ENCODE data around the gene LBH.

Gene LBH

DNA sequence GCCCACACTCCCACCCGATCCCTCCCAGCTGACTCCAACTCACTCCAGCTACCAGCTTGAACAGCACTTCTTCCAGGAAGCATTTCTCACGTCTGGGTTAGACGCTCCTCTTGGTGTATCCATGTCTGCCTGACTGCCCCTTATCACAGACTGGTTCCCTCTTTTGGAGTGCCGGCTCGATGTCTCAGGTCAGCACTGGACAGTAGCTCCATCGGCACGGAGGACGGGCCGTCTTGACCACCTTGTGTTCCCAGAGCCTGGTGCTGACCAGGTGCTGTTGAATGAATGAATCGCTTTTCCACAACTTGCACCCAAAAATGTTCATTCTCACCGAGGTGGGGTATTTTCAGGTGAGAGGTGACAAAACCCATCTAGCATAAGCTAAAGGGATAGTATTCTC lies 71.8 kb downstream of the LBH start:
- H3K27ac ChIP-seq (ENCODE audit: low read length), result no peak overlapping the region
- no peaks in the 10 kb centered on the region for H4K20me1 ChIP-seq (ENCODE audit: insufficient read depth, low read length)
- H3K4me2 ChIP-seq (ENCODE audit: insufficient read depth, low read length), result no peak overlapping the region
- no peaks in the 10 kb centered on the region for H3K79me2 ChIP-seq (ENCODE audit: insufficient read depth, low read length)
- no peaks in the 10 kb centered on the region for H3K27me3 ChIP-seq (ENCODE audit: insufficient read depth, low read length, poor library complexity)
- no peak for TF ChIP-seq EZH2 (IDR thresholded peaks at IDR 0.05; ENCODE audit: borderline replicate concordance, low read depth, low read length, severe bottlenecking)
- TF ChIP-seq CTCF (IDR thresholded peaks at IDR 0.05; ENCODE audit: borderline replicate concordance, extremely low read depth, low read length, poor library complexity, severe bottlenecking), result no peak
- no peaks in the 10 kb centered on the region for H3K4me1 ChIP-seq (ENCODE audit: insufficient read depth, low read length)
- H3K9ac ChIP-seq (ENCODE audit: low read depth, low read length), result no peak overlapping the region
- no peak overlapping the region for H3K4me3 ChIP-seq (ENCODE audit: low read depth in 1 of 2, low read length in 2 of 2)
- H3K36me3 ChIP-seq (ENCODE audit: insufficient read depth, low read length), result no peaks in the 10 kb centered on the region
- ATAC-seq (ENCODE audit: insufficient read depth, low read depth), result no peak
- no peak overlapping the region for H2AFZ ChIP-seq (ENCODE audit: low read depth, low read length)
- DNase-seq, result no peak
- H3K9me3 ChIP-seq (ENCODE audit: insufficient read depth, low read length, severe bottlenecking), result no peaks in the 10 kb centered on the region

DNA sequence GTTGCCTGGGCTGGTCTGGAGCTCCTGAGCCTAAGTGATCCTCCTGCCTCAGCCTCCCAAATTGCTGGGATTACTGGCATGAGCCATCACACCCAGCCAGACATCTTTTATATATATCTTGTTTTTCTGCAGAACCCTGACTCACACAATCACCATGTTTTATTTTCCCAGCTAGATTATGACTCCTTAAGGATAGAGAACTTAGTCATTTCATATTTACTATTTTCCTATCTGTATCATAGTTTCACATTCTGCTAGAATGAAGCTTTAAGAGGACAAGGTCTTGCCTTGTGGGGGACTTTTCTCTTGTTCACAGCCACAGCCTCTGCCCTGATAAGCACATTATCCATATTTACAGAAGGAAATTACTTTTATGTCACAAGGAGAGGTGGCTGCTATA lies 73.9 kb downstream of the LBH start:
- H4K20me1 ChIP-seq (ENCODE audit: insufficient read depth, low read length), result no peaks in the 10 kb centered on the region

GRCh38 chr2:30306522-30306921 lies 75.2 kb downstream of the LBH start:
- TF ChIP-seq EZH2 (IDR thresholded peaks at IDR 0.05; ENCODE audit: borderline replicate concordance, low read depth, low read length, severe bottlenecking) (no peak), CTCF (IDR thresholded peaks at IDR 0.05; ENCODE audit: borderline replicate concordance, extremely low read depth, low read length, poor library complexity, severe bottlenecking) (no peak)
- Histone ChIP-seq H3K36me3 (ENCODE audit: insufficient read depth, low read length) (no peaks in the 10 kb centered on the region), H3K9ac (ENCODE audit: low read depth, low read length) (no peak overlapping the region), H3K27ac (ENCODE audit: low read length) (no peak overlapping the region), H3K4me1 (ENCODE audit: insufficient read depth, low read length) (peaks cover 14% of the 10 kb centered on the region), H2AFZ (ENCODE audit: low read depth, low read length) (no peak overlapping the region), H3K4me2 (ENCODE audit: insufficient read depth, low read length) (no peak overlapping the region), H4K20me1 (ENCODE audit: insufficient read depth, low read length) (no peaks in the 10 kb centered on the region), H3K4me3 (ENCODE audit: low read depth in 1 of 2, low read length in 2 of 2) (no peak overlapping the region), H3K79me2 (ENCODE audit: insufficient read depth, low read length) (no peaks in the 10 kb centered on the region), H3K27me3 (ENCODE audit: insufficient read depth, low read length, poor library complexity) (no peaks in the 10 kb centered on the region), H3K9me3 (ENCODE audit: insufficient read depth, low read length, severe bottlenecking) (no peaks in the 10 kb centered on the region)
- DNase-seq (no peak), ATAC-seq (ENCODE audit: insufficient read depth, low read depth) (no peak)

More for the DNA sequence above, 73.9 kb downstream of the LBH start:
- no peaks in the 10 kb centered on the region for H3K27me3 ChIP-seq (ENCODE audit: insufficient read depth, low read length, poor library complexity)
- no peak overlapping the region for H3K27ac ChIP-seq (ENCODE audit: low read length)
- no peak for DNase-seq
- H3K4me2 ChIP-seq (ENCODE audit: insufficient read depth, low read length), result no peak overlapping the region
- H3K4me1 ChIP-seq (ENCODE audit: insufficient read depth, low read length), result peaks cover 3% of the 10 kb centered on the region
- H3K79me2 ChIP-seq (ENCODE audit: insufficient read depth, low read length), result no peaks in the 10 kb centered on the region
- no peak for ATAC-seq (ENCODE audit: insufficient read depth, low read depth)
- no peaks in the 10 kb centered on the region for H3K9me3 ChIP-seq (ENCODE audit: insufficient read depth, low read length, severe bottlenecking)
- H3K9ac ChIP-seq (ENCODE audit: low read depth, low read length), result no peak overlapping the region
- TF ChIP-seq CTCF (IDR thresholded peaks at IDR 0.05; ENCODE audit: borderline replicate concordance, extremely low read depth, low read length, poor library complexity, severe bottlenecking) (no peak), EZH2 (IDR thresholded peaks at IDR 0.05; ENCODE audit: borderline replicate concordance, low read depth, low read length, severe bottlenecking) (no peak)
- H3K4me3 ChIP-seq (ENCODE audit: low read depth in 1 of 2, low read length in 2 of 2), result no peak overlapping the region
- no peak overlapping the region for H2AFZ ChIP-seq (ENCODE audit: low read depth, low read length)
- no peaks in the 10 kb centered on the region for H3K36me3 ChIP-seq (ENCODE audit: insufficient read depth, low read length)

- Histone ChIP-seq H3K27ac (ENCODE audit: low read length) (no peak overlapping the region), H2AFZ (ENCODE audit: low read depth, low read length) (no peak overlapping the region), H4K20me1 (ENCODE audit: insufficient read depth, low read length) (no peaks in the 10 kb centered on the region), H3K27me3 (ENCODE audit: insufficient read depth, low read length, poor library complexity) (no peaks in the 10 kb centered on the region), H3K79me2 (ENCODE audit: insufficient read depth, low read length) (no peaks in the 10 kb centered on the region), H3K36me3 (ENCODE audit: insufficient read depth, low read length) (no peaks in the 10 kb centered on the region), H3K9ac (ENCODE audit: low read depth, low read length) (no peak overlapping the region), H3K4me1 (ENCODE audit: insufficient read depth, low read length) (peaks cover 14% of the 10 kb centered on the region), H3K4me2 (ENCODE audit: insufficient read depth, low read length) (no peak overlapping the region), H3K9me3 (ENCODE audit: insufficient read depth, low read length, severe bottlenecking) (no peaks in the 10 kb centered on the region), H3K4me3 (ENCODE audit: low read depth in 1 of 2, low read length in 2 of 2) (no peak overlapping the region)
- no peak for TF ChIP-seq CTCF (IDR thresholded peaks at IDR 0.05; ENCODE audit: borderline replicate concordance, extremely low read depth, low read length, poor library complexity, severe bottlenecking)
- no peak for TF ChIP-seq EZH2 (IDR thresholded peaks at IDR 0.05; ENCODE audit: borderline replicate concordance, low read depth, low read length, severe bottlenecking)
- ATAC-seq (ENCODE audit: insufficient read depth, low read depth) (no peak), DNase-seq (no peak)
Observed at GRCh38 chr2:30308280-30308679, 76.9 kb downstream of the LBH start.
